GM12878 (cell line): ENCODE data around the gene ZNF496. TPM values are rescaled to one million over a fixed set of nuclear protein-coding genes. Genes with fewer than 3 reads are reported as not detected.

Source experiments
- ATAC-seq: fragments of 200-7000 bp; cut with Tn5 transposase; 3 replicates; pipeline ENCODE4 v1.9.1; 2020; ENCODE audit warnings: mild to moderate bottlenecking, moderate library complexity
- BruUV-seq: library from RNA; stranded (reverse); fragments of 400-500 nt; replicated peaks from 2 replicates; lab custom pipeline; 2021; lab: Mats Ljungman, UMichigan
- CTCF ChIA-PET: fragments of 300-600 bp; sonication (Branson Sonifier 250); formaldehyde crosslinking; extraction: SDS; loops from one replicate; lab custom pipeline; 2021; ENCODE audit warnings: inconsistent platforms; lab: Yijun Ruan, JAX
- POLR2A ChIA-PET: fragments of 350-600 bp; formaldehyde crosslinking; extraction: SDS; loops from one replicate; lab custom pipeline; 2021; ENCODE audit warnings: inconsistent platforms; lab: Charles Lee
- RAD21 ChIA-PET: fragments of 300-600 bp; sonication (Branson Sonifier 250); formaldehyde crosslinking; loops from one replicate; lab custom pipeline; 2023; ENCODE audit warnings: antibody characterized with exemption; ENCODE audit not compliant: unreplicated experiment; lab: Charles Lee
- SMC1A ChIA-PET: fragments of 300-600 bp; sonication (Branson Sonifier 250); formaldehyde crosslinking; loops from one replicate; lab custom pipeline; 2023; ENCODE audit not compliant: unreplicated experiment, uncharacterized antibody; lab: Charles Lee
- DNase-seq: peaks from one replicate; pipeline ENCODE4 v3.0.0-alpha.2; 2011; ENCODE audit warnings: low read depth, low spot score
- FAIRE-seq: peaks from 3 replicates; lab custom pipeline; 2011; peaks lifted over from hg19 to GRCh38; lab: Jason Lieb, UNC
- H2AFZ ChIP-seq: 2 replicates; pipeline ENCODE4 v1.6.0; 2011; ENCODE audit warnings: low read depth, low read length, control low read depth; ENCODE audit not compliant: control insufficient read depth
- H3K27ac ChIP-seq: 2 replicates; pipeline ENCODE4 v1.5.1; 2011; ENCODE audit warnings: control low read depth; ENCODE audit not compliant: control insufficient read depth, insufficient read depth
- H3K27me3 ChIP-seq, 2 experiments: replicated peaks in 1 of 2; 2 replicates each; pipeline versions ENCODE4 v1.6.0 to v1.6.1; 2011; ENCODE audit warnings: low read length in 1 of 2; ENCODE audit not compliant: control insufficient read depth in 2 of 2, insufficient read depth in 2 of 2
- H3K36me3 ChIP-seq, 2 experiments: 2 replicates each; pipeline ENCODE4 v1.5.1; 2011; ENCODE audit warnings: low read length in 1 of 2; ENCODE audit not compliant: control insufficient read depth in 2 of 2, insufficient read depth in 2 of 2
- H3K4me1 ChIP-seq: 2 replicates; pipeline ENCODE4 v1.6.1; 2011; ENCODE audit warnings: mild to moderate bottlenecking, low read length, moderate library complexity, mixed read lengths; ENCODE audit not compliant: control insufficient read depth, insufficient read depth
- H3K4me2 ChIP-seq: 2 replicates; pipeline ENCODE4 v1.6.0; 2011; ENCODE audit warnings: control low read depth; ENCODE audit not compliant: control insufficient read depth, insufficient read depth
- H3K4me3 ChIP-seq: fragments of 200-600 bp; sonication (generic); 2 replicates; pipeline ENCODE4 v1.5.1; 2016
- H3K79me2 ChIP-seq: 2 replicates; pipeline ENCODE4 v1.6.0; 2011; ENCODE audit warnings: low read length; ENCODE audit not compliant: control insufficient read depth, insufficient read depth
- H3K9ac ChIP-seq: 2 replicates; pipeline ENCODE4 v1.8.0; 2011; ENCODE audit warnings: low read length, control low read depth, mixed read lengths; ENCODE audit not compliant: control insufficient read depth, insufficient read depth
- H3K9me3 ChIP-seq: replicated peaks from 3 replicates; pipeline ENCODE4 v1.5.1; 2011; ENCODE audit warnings: mild to moderate bottlenecking, low read length; ENCODE audit not compliant: control insufficient read depth, insufficient read depth
- H4K20me1 ChIP-seq: 2 replicates; pipeline ENCODE4 v1.6.0; 2011; ENCODE audit not compliant: control insufficient read depth, insufficient read depth
- ATF2 ChIP-seq: IDR thresholded peaks from 2 replicates; pipeline ENCODE4 v1.6.1; 2012; ENCODE audit warnings: low read length, inconsistent platforms
- BCL11A ChIP-seq: IDR thresholded peaks from 2 replicates; pipeline ENCODE4 v1.6.1; 2011; ENCODE audit warnings: low read depth, low read length
- BCL3 ChIP-seq: IDR thresholded peaks from 2 replicates; pipeline ENCODE4 v1.6.1; 2011; ENCODE audit warnings: borderline replicate concordance, low read depth, mild to moderate bottlenecking, moderate library complexity, low read length; ENCODE audit not compliant: insufficient read depth, poor library complexity, severe bottlenecking
- CBX3 ChIP-seq: fragments of 200-600 bp; sonication (generic); IDR thresholded peaks from 2 replicates; pipeline ENCODE4 v1.6.1; 2016; ENCODE audit warnings: low read depth, borderline replicate concordance
- CEBPB ChIP-seq, 2 experiments: fragments of 150-350 bp in 1 of 2; IDR thresholded peaks; 2 replicates each; pipeline ENCODE4 v1.6.1; 2012 to 2014; ENCODE audit warnings: low read depth in 2 of 2, low read length in 2 of 2, borderline replicate concordance in 1 of 2, inconsistent platforms in 1 of 2
- CHD1 ChIP-seq: IDR thresholded peaks from 2 replicates; pipeline ENCODE4 v1.6.1; 2012; ENCODE audit warnings: low read depth, low read length, improper control_type of control experiment
- CHD2 ChIP-seq: IDR thresholded peaks from 2 replicates; pipeline ENCODE4 v1.6.1; 2011; ENCODE audit warnings: low read depth, low read length, improper control_type of control experiment, borderline replicate concordance
- FOS ChIP-seq: IDR thresholded peaks from 3 replicates; pipeline ENCODE4 v1.6.1; 2011; ENCODE audit warnings: borderline replicate concordance; ENCODE audit not compliant: insufficient read length; ENCODE audit errors: extremely low read depth
- HCFC1 ChIP-seq: fragments of 150-350 bp; IDR thresholded peaks from 2 replicates; pipeline ENCODE4 v1.6.1; 2014; ENCODE audit warnings: low read length
- IKZF2 ChIP-seq, 2 experiments: fragments of 450-650 bp; IDR thresholded peaks; 2 replicates each; pipeline ENCODE4 v1.6.1; 2017; ENCODE audit warnings: mild to moderate bottlenecking in 2 of 2, moderate library complexity in 2 of 2
- JUNB ChIP-seq: IDR thresholded peaks from 2 replicates; pipeline ENCODE4 v1.6.1; 2016; ENCODE audit warnings: antibody characterized with exemption, mild to moderate bottlenecking
- MTA2 ChIP-seq: fragments of 450-650 bp; IDR thresholded peaks from 2 replicates; pipeline ENCODE4 v1.6.1; 2016; ENCODE audit warnings: low read depth, mild to moderate bottlenecking, moderate library complexity
- MTA3 ChIP-seq: IDR thresholded peaks from 2 replicates; pipeline ENCODE4 v1.6.1; 2012; ENCODE audit warnings: low read length, inconsistent platforms, borderline replicate concordance
- MXI1 ChIP-seq: fragments of 150-350 bp; IDR thresholded peaks from 2 replicates; pipeline ENCODE4 v1.6.1; 2011; ENCODE audit warnings: low read depth, mild to moderate bottlenecking, inconsistent platforms, low read length, improper control_type of control experiment
- POLR2A ChIP-seq: IDR thresholded peaks from 2 replicates; pipeline ENCODE4 v1.6.1; 2011; ENCODE audit warnings: low read depth, mild to moderate bottlenecking, low read length
- RB1 ChIP-seq: fragments of 450-650 bp; formaldehyde crosslinking; IDR thresholded peaks from 2 replicates; pipeline ENCODE4 v1.6.1; 2017; ENCODE audit warnings: mild to moderate bottlenecking, borderline replicate concordance
- SMAD5 ChIP-seq: IDR thresholded peaks from 2 replicates; pipeline ENCODE4 v1.6.1; 2016; ENCODE audit warnings: antibody characterized with exemption, low read depth
- SPI1 ChIP-seq: IDR thresholded peaks from 2 replicates; pipeline ENCODE4 v1.6.1; 2011; ENCODE audit warnings: low read depth, mild to moderate bottlenecking, low read length, moderate library complexity, borderline replicate concordance; ENCODE audit not compliant: insufficient read depth
- SUZ12 ChIP-seq: fragments of 200-600 bp; sonication (generic); IDR thresholded peaks from one replicate; pipeline ENCODE4 v1.6.1; 2018; ENCODE audit warnings: antibody characterized with exemption, mild to moderate bottlenecking; ENCODE audit not compliant: unreplicated experiment
- WGBS: methylation state at CpG from one replicate; pipeline ENCODE4 v1.1.6; 2016; ENCODE audit warnings: low lambda C conversion rate; ENCODE audit not compliant: insufficient replicate concordance, insufficient coverage; ENCODE audit errors: missing lambda C conversion rate; 5-methylcytosine and 5-hydroxymethylcytosine counted together
- in situ Hi-C: fragments of 300-500 bp; cut with MboI; formaldehyde crosslinking; loops from 9 replicates; pipeline ENCODE4 v1.14.3; 2018; ENCODE audit warnings: mixed read lengths
- intact Hi-C: fragments of 100-400 bp; cut with micrococcal nuclease; formaldehyde crosslinking; loops from one replicate; pipeline ENCODE4 v1.14.2; 2022; ENCODE audit not compliant: unreplicated experiment
- polyA plus RNA-seq, 11 experiments: library from polyadenylated mRNA; depleted of rRNA in 4 of 11; unstranded in 6 of 11; stranded (reverse) in 5 of 11; fragments of >200 nt; fragmentation: Nextera tagmentation in 4 of 11; fragmentation: Illumina TruSeq in 1 of 11; extraction: Ambion mirVana in 4 of 11; extraction: Trizol in 1 of 11; gene quantifications; 1 replicate in 1 of 11; 2 replicates in 10 of 11; pipeline versions ENCODE4 v1.2.1 to v1.2.3, GENCODE V29; 2011 to 2016; ENCODE audit warnings: inconsistent platforms in 2 of 11, missing spikeins in 2 of 11, low read depth in 1 of 11
- total RNA-seq, 4 experiments: library from RNA; depleted of rRNA in 3 of 4; stranded (reverse); fragments of >200 nt in 3 of 4; fragmentation: Illumina TruSeq in 1 of 4; extraction: Trizol in 1 of 4; gene quantifications; 2 replicates each; pipeline versions ENCODE4 v1.2.1 to v1.2.3, GENCODE V29; 2013 to 2021

ZNF496 gene
- total and polyA plus RNA-seq, 10 of the 15 experiments (the other 5 are each of a cell fraction or from before 2014, with no cell fraction given): 1.6 to 26.4 (median 12.5) TPM

DNA sequence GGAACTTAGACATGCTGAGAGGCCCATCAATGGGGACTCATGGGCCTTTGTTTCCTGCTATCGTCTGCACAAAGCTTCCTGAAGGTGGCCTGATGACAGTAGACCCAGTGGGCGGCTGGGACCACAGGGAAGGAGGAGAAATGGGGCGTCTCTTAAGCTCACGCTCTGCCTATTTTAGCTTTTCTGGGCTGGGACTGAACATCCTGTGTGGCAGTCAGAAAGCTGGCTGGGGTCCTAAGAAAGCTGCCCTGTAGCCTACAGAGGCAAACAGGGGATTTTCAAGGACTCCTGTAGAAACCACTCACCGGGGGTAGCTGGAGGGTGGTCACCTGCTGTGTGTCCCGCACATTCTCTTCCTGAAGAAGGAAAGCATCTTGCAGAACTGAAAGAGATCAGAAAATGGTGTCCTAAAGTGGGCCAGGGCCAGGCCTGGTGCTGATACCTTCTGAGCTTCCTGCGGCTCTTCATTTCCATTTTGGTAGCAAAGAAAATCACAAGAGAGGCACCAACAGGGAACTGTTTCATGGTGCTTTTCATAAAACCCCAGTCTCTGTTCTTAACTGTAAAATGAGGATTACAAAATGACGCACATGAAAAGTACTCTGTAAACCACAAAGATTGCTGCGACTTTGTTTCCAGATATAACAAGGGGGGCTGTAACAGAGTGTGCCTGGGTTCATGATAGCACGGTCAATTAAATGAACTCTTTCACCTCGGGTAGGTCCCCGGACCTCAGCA, 8.6 kb downstream of the ZNF496 start:
- SMC1A ChIA-PET: no interaction called here
- no peaks in the 10 kb centered on the region for H3K79me2 ChIP-seq
- no peaks in the 10 kb centered on the region for H3K4me1 ChIP-seq
- RAD21 ChIA-PET: no interaction called here
- in situ Hi-C loops: no loop called here
- TF ChIP-seq IKZF2 (IDR thresholded peaks at IDR 0.05) (no peak), ATF2 (no peak), JUNB (no peak), RB1 (no peak), BCL3 (no peak), MTA3 (no peak), FOS (no peak), CHD1 (no peak), POLR2A (no peak), MTA2 (no peak), CHD2 (no peak), BCL11A (no peak), SPI1 (no peak), CBX3 (no peak), CEBPB (IDR thresholded peaks at IDR 0.05; ENCODE audit: borderline replicate concordance in 1 of 2, low read depth in 2 of 2, low read length in 2 of 2) (no peak), SMAD5 (no peak), SUZ12 (no peak), HCFC1 (no peak), MXI1 (no peak)
- no peaks in the 10 kb centered on the region for H3K9me3 ChIP-seq
- DNase-seq: no peak
- peaks cover 2 to 4% of the 10 kb centered on the region in 2 experiments; a peak in 3 of 4 replicates for H3K36me3 ChIP-seq
- no peak overlapping the region for H2AFZ ChIP-seq
- H3K27ac ChIP-seq: no peak overlapping the region
- H3K4me2 ChIP-seq: no peak overlapping the region
- CTCF ChIA-PET: interaction anchor here (0.5 to 1.2 kb wide), 2 partner anchors 67 to 642 kb away, joined by 3 to 4 read pairs; no protein-coding TSS in a partner anchor
- no TSS peak for BruUV-seq
- no peak overlapping the region for H3K4me3 ChIP-seq
- no peaks in the 10 kb centered on the region for H4K20me1 ChIP-seq
- POLR2A ChIA-PET: no interaction called here
- no peak for ATAC-seq
- WGBS: 65% methylated on average over 12 of the region's 12 CpGs
- intact Hi-C loops: no loop called here
- no peaks in the 10 kb centered on the region for H3K27me3 ChIP-seq
- no peak overlapping the region for H3K9ac ChIP-seq
- no peak for FAIRE-seq
